HT-29 (cell line): ENCODE measurements around the gene RTN4. TPM values are rescaled to one million over a fixed set of nuclear protein-coding genes. Genes with fewer than 3 reads are reported as not detected.
A peak's percentile ranks its signal among the peaks of the same experiment; 100 is the strongest.
"Not testable (repeated sequence)": the region's sequence is repeated elsewhere in the genome, so short reads cannot be mapped to it uniquely, and the experiment has no call there.

Source experiments
- DNase-seq: peaks from one replicate; pipeline ENCODE4 v3.0.0-alpha.2; 2015; ENCODE audit warnings: low spot score
- total RNA-seq: library from RNA; depleted of rRNA; stranded (reverse); fragments of >200 nt; shearing (Covaris generic); gene quantifications from 2 replicates; pipeline ENCODE4 v1.2.3, GENCODE V29; 2014; rRNA removed

RTN4 gene, protein sequence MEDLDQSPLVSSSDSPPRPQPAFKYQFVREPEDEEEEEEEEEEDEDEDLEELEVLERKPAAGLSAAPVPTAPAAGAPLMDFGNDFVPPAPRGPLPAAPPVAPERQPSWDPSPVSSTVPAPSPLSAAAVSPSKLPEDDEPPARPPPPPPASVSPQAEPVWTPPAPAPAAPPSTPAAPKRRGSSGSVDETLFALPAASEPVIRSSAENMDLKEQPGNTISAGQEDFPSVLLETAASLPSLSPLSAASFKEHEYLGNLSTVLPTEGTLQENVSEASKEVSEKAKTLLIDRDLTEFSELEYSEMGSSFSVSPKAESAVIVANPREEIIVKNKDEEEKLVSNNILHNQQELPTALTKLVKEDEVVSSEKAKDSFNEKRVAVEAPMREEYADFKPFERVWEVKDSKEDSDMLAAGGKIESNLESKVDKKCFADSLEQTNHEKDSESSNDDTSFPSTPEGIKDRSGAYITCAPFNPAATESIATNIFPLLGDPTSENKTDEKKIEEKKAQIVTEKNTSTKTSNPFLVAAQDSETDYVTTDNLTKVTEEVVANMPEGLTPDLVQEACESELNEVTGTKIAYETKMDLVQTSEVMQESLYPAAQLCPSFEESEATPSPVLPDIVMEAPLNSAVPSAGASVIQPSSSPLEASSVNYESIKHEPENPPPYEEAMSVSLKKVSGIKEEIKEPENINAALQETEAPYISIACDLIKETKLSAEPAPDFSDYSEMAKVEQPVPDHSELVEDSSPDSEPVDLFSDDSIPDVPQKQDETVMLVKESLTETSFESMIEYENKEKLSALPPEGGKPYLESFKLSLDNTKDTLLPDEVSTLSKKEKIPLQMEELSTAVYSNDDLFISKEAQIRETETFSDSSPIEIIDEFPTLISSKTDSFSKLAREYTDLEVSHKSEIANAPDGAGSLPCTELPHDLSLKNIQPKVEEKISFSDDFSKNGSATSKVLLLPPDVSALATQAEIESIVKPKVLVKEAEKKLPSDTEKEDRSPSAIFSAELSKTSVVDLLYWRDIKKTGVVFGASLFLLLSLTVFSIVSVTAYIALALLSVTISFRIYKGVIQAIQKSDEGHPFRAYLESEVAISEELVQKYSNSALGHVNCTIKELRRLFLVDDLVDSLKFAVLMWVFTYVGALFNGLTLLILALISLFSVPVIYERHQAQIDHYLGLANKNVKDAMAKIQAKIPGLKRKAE
- 117 and 138 TPM in 2 replicates for total RNA-seq

DNA sequence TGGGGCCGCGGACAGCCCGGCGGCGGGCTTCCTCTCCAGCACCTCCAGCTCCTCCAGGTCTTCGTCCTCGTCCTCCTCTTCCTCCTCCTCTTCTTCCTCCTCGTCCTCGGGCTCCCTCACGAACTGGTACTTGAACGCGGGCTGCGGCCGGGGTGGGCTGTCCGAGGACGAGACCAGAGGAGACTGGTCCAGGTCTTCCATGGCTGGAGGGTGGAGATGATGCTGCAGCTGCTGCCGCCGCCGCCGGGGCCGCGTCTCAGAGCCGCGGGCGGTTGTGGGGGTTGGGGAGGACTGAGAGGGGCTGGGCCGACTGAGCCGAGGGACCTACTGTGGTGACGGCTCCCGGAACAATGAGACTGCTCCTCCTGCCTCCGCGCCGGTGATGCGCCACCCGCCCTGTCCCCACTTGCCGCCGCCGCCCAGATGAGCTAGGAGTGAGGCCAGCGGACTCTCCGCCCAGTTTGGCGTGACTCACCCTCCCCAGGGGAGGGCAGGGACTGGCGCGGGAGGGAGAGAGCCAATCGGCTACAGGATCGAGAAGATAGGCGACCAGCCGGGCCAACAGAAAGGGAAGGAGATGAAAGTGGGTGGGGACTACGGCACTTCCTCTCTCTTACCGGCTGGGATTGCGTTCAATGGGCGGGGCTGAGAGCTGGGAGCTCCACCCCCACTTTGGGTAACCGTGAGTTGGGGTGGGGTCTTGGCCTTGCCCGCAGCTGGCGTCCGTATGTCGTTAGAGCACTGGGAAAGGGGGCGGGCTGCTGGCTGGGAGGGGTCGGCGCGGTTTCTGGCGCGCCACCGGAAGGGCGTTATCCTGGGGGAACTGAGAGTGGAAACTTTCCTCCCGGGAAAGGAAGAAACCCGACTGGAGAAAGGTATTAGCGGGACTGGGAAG lies at the start of gene RTN4:
TSS of gene RTN4 (minus strand) at position 352 of the 895 bp plus-strand sequence. CDS start at position 201, 151 bp downstream.
- DNase-seq = peak; percentile 98

DNA sequence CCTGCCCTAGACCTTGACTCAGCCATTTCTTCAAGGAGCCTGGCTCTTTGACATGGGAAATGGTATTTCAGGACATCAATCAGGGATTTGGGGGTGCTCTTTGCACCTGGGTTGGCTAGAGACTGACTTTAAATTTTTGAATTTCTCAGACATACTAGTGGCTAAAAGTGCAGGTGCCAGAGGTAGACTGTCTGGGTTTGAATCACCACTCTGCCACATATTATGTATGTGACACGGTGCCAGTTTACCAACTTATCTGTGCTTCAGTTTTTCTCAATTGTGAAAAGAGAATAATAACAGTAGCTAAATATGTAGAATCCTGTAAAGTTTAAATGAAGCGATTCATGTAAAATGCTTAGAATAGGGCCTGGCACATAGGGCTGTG lies 49.2 kb upstream of the RTN4 start:
- no peak for DNase-seq

DNA sequence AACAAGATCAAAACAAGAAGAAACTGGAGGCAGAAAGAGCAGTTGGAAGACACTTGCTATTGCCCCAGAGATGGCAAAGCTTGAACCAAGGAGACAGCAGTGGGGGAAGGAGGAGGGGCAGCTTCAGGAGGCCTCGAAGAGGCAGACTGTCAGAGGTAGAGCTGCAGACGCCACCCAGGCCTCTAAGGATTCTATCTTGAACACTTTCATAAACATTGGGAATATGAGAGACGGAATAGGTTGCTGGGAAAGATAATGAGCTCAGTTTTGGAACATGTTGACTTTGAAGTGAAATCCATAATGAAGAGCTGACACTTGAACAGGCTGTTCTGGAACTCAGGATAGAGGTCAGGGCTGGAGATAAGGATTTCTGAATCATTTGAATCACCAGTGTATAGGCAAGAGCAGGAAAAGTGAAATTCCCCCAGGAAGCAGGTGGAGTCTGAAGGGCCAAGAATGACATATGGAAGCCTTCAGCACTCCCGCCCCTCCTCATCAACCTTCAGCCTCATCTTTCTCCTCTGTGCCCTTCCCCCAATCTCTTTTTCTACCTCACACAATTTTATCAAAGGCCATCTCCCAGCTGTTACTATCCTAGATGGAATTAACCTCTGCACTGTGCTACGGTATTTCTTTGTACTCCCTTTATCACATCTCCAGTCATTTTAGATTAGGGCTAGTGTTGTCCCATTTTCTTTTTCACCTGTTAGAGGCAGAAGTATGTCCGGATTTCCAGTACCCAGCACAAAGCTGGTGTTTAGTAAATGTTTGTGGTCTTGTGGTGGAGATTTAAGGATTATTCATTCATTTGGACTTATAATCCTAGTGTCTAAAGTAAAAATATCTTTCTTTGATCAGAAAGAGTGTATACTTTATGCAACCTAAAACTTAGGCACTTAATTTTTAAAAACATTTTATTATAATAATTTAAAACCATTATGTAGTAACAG lies 47.5 kb upstream of the RTN4 start:
- DNase-seq = no peak

DNA sequence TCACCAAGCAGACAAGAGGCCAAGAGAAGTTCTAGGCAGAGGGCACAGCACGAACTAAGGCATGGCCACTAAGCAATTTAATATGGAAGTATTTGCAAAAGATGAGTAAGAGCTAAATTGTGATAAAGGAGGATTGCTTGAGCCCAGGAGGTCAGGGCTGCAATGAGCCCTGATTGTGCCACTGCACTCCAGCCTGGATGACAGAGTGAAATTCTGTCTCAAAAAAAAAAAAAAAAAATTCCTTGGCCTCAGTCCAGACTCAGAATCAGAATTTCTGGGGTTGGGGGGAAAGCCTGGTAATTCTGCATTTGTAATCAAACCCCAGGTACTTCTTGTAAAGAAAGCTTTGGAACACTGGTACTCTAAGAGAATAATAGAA lies 46.8 kb upstream of the RTN4 start:
- DNase-seq = no peak

DNA sequence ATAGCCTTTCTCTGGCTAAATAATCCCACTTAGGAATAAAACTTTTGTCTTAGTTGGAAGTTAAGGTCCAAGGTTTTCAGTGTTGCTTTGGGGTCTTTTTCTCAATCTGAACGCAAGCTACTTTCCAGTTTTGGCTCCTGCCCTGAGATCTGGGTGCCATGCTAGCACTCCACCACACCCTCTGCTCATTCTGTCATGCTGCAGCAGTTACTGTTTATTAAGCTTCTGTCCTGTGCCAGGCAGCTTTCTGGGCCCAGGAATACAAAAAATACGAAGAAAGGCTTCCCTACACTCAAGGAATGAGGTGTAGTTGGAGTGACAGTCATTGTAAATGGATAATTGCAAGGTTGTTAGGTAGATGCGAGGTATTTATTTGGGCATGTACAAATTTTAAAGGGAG lies 46.3 kb upstream of the RTN4 start:
- DNase-seq = no peak

DNA sequence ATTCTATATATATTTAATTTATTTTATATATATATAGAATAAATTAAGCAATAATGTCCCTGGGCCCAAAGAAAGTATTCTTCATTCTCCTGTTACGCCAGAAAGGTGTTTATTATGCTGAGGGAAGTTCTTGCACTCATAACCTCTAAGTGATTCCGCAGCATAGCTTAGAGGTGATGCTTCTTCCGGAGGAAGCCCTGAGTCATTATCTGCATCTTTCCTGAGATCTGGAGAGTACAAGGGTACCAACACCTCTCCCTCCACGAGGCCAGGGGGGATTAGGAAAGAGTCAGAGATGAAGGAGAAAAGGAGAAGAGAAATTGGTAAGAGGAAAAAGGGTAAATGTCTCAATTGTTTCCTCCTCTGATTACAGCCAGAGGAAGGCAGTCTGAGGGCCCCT lies 43.1 kb upstream of the RTN4 start:
- no peak for DNase-seq

DNA sequence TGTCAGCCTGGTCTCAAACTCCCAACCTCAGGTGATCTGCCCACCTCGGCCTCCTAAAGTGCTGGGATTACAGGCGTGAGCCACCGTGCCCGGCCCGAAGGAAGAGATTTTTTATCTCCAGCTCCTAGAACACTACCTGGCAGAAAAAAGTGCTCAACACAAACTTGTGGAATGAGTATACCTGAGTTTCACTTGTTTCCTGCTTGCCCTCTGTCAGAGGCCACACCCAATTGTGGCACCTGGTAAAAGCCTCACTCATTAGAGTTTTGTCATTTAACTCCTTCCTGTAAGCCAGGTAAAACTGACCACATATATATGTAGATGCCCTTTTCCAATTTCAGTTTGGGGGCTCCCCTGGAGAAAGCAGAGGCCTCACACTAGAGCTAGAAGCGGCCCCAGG lies 42.2 kb upstream of the RTN4 start:
- DNase-seq = no peak

DNA sequence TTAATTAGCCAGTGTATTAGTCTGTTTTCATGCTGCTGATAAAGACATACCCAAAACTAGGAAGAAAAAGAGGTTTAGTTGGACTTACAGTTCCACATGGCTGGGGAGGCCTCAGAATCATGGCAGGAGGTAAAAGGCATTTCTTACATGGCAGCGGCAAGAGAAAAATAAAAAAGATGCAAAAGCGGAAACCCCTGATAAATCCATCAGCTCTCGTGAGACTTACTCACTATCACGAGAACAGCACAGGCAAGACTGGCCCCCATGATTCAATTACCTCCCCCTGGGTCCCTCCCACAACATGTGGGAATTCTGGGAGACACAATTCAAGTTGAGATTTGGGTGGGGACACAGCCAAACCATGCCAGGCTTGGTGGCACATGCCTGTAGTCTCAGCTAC lies 41.4 kb upstream of the RTN4 start:
- DNase-seq = not testable (repeated sequence)

DNA sequence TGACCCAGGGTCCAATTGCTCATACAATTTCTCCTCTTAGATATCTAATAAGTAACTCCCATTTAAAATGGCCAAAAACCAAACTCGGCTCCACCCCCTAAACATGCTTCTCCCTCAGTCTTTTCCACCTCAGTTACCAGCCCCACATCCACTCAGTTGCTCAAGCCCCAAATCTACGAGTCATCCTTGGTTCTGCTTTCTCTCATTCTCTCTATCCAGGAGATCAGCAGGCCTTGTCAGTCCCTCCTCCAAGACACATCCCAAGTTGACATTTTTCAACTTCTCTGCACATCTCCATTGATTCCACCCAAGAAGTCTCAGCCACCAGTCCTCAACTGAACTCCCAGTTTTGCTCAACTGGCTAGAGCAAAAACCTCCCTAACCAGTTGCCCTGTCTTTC lies 40.5 kb upstream of the RTN4 start:
- DNase-seq = no peak

DNA sequence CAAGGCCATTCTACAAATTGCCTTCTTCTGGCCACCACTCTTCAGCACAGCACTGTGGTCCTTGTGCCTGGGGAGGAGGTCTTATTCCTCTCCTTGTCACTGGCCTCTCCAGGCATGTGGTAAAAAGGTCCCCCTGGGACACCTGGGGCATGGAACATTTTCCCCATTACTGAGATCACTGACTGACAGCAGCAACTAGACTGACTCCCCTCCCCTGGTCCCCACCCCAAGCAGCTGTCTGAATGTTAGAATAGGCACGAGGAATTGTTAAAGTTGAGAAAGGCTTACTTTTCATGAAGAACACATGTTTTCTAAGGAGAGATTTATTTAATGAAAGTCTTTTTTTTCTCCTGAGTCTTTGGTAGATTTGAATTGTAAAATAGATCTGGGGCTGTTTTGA lies 39.5 kb upstream of the RTN4 start:
- DNase-seq = no peak

DNA sequence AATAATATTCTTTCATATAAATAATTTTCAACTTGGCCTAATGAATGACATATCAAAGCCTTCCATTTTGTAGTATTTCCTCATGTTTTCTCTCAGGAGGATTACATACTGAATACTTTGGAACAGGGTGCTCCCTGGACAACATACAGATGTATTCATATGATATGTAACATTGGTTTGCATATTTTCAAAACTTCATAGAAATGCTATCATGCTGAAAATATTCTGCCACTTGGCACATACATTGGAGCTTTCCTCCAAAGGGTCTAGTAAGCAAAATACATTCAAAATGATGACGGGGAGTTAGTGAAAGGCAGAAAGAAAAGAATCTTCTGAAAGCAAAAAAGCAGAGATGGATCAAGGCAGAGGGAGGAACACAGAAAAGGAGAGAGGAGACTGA lies 38.1 kb upstream of the RTN4 start:
- no peak for DNase-seq

DNA sequence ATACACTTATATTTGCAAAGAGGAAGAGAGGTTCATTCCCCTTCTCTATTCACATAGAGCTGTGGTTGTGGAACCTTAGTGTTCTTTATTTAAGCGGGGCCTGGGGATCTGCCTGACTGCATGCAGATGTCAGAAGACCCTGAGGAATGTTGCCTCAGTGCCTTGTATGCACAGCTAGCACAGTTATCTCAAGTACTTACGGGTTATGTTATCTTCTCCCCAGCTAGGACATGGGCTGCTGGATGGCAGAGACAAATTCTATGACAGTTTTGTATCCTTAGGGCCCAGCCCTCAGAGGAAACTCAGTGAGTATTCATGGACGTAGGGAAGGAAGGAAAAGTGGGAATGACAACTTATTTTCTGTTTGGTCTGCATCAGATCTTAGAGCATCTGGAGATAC lies 37.7 kb upstream of the RTN4 start:
- no peak for DNase-seq

DNA sequence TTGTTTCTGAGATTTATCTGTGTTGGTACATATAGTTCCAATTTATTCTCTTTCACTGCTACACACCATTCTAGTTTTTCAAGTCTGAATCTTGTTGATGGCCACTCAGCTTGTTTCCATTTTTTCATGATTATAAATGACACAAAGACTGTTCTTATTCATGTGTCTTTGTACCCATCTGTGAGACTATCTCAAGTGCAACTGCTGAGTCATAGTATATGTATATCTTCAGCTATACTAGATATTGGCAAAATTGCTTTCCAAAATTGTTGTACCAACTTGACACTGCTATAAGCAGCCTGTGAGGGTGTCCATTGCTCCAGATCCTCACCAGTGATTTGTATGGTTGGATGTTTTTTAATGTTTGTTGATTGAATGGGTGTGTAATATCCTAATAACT lies 37.2 kb upstream of the RTN4 start:
- no peak for DNase-seq

DNA sequence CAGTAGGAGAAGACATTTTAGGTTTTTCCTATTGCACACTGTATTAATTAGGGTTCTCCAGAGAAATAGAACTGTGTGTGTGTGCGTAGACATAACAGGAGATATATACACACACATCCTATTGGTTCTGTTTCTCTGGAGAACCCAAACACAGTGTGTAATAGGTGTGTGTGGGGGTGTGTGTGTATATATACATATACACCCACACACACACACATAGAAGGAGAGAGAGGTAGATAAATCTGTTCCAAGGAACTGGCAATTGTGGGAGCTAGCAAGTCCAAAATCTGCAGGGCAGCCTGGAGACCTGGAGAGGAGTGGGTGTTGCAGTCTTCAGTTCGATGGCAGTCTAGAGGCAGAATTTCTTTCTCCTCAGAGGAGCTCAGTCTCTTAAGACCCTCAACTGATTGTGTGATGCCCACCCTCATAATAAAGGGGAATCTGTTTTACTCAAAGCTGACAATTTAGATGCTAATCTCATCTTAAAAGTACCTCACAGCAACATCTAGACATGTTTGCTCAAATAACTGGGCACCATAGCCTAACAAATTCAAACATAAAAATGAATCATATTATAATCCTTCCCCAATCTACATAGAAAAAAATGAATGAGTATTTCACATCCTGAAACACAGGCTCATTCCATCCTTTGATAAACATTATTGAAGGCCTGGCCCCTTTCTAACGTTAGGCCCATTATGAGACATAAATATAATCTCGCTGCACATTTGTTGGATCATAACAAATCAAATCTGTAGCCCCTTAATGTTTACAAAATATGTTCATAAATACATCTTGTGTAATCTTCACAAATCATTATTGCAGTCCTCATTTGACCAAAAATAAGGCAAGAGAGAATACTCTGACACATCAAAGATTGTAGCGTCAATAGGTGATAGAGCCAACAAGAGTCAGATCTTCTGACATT lies 35.1 kb upstream of the RTN4 start:
- no peak for DNase-seq

DNA sequence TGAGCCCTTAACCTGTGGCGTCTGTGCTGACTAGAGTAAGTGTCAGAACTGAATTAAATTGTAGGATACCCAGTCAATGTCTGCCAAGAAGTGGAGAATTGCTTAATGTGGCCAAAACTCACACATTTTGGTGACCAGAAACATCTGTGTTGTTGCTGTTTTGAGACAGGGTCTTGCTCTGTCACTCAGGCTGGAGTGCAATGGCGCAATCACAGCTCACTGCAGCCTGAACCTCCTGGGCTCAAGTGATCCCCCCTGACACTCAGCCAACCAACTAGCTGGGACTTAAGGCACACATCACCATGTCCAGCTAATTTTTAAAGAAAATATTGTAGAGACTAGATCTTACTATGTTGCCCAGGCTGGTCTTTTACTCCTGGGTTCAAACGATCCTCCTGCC lies 34.4 kb upstream of the RTN4 start:
- no peak for DNase-seq

DNA sequence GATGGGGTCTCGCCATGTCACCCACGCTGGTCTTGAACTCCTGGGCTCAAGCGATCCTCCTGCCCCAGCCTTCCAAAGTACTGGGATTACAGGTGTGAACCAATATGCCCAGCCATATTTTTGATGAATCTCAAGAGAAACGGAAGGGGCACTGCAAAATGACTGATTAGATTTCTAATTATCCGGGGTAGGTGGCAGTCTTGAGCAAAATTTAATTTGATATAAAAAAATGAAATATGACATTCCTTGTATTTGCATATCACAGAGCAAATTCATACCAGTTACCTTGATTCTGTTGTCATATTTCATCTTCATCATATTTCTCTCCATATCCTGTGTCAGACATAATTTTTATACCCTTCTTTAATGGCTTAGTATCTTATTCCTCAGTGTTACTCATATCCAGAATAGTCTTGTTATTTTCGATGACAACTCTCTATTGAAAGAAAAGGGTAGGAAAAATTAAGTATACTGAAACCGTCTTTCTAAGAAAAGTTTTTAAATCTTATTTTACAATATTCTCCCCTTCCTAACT lies 30.0 kb upstream of the RTN4 start:
- no peak for DNase-seq

DNA sequence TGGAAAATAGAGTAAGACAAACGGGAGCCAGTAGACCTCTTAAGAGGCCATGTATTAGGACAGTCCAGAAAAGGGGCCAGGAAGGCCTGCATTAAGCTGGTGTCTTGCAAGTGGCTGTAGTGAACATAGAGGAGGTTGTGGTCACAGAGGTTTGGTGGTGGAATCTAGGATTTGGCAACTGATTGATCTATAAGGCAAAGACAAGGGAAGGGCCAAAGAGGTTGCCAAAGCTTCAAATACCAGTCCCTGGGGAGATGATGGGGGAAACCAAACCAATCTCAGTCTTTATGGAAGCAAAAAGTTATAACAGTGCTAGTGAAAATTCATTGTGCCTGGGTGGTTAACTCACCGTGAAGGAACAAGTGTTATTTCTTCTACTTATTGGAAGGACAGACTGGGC lies 28.7 kb upstream of the RTN4 start:
- DNase-seq = no peak

DNA sequence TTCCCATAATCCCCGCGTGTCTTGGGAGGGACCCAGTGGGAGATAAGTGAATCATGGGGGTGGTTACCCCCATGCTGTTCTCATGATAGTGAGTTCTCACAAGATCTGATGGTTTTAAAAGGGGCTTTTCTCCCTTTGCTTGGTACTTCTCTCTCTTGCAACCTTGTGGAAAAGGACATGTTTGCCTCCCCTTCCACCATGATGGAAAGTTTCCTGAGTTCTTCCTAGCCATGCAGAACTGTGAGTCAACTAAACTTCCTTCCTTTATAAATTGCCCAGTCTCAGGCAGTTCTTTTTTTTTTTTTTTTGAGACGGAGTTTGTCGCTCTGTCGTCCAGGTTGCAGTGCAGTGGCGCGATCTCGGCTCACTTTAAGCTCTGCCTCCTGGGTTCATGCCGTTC lies 26.5 kb upstream of the RTN4 start:
- no peak for DNase-seq

DNA sequence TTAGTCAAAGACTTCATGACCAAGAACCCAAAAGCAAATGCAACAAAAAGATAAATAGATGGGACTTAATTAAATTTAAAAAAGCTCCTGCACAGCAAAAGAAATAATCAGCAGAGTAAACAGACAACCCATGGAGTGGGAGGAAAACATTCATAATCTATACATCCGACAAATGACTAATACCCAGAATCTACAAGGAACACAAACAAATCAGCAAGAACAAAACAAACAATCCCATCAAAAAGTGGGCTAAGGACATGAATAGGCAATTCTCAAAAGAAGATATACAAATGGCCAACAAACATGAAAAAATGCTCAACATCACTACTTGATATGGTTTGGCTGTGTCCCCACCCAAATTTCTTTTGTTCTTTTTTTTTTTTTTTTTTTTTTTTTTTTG lies 25.8 kb upstream of the RTN4 start:
- DNase-seq = not testable (repeated sequence)
